ENCODE measurements around the gene TMEM272.

DNA sequence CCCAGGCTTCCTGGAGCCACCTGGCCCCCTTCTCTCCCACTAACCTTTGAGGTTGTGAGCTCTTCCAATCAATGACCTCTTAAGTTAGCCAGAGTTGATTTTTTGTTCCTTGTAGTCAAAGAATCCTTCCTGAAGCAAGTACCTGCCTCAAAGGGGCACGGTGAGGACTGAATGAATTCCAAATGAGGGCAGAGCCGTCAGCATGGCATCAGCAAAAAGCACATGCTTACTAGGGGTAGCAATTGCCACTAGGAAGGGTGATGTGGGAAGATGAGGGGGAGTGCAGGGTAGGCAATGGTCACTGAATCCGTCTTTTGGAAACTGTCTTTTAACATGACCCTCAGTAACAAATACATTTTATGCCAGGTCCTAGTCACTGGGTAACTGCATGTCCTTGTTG is 25.4 kb downstream of the TMEM272 start:
- TF ChIP-seq, protein P1, sequence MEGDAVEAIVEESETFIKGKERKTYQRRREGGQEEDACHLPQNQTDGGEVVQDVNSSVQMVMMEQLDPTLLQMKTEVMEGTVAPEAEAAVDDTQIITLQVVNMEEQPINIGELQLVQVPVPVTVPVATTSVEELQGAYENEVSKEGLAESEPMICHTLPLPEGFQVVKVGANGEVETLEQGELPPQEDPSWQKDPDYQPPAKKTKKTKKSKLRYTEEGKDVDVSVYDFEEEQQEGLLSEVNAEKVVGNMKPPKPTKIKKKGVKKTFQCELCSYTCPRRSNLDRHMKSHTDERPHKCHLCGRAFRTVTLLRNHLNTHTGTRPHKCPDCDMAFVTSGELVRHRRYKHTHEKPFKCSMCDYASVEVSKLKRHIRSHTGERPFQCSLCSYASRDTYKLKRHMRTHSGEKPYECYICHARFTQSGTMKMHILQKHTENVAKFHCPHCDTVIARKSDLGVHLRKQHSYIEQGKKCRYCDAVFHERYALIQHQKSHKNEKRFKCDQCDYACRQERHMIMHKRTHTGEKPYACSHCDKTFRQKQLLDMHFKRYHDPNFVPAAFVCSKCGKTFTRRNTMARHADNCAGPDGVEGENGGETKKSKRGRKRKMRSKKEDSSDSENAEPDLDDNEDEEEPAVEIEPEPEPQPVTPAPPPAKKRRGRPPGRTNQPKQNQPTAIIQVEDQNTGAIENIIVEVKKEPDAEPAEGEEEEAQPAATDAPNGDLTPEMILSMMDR (conservative IDR thresholded peaks at IDR 0.05; ENCODE audit: low read depth, low read length) = no peak
- TF ChIP-seq EZH2 (IDR thresholded peaks at IDR 0.05; ENCODE audit: low read length, unreplicated experiment) (no peak), EZH2phosphoT487 (IDR thresholded peaks at IDR 0.05; ENCODE audit: borderline replicate concordance, low read length) (no peak)

Data from PC-3 (cell line).